ENCODE results near the gene RPS6KA5. TPM values are rescaled to one million over a fixed set of nuclear protein-coding genes. Genes with fewer than 3 reads are reported as not detected.
A peak's percentile ranks its signal among the peaks of the same experiment; 100 is the strongest.

RPS6KA5 gene
- total and polyA plus RNA-seq, 9 of the 15 experiments (the other 6 are each of a cell fraction or from before 2014, with no cell fraction given) = 0.88 to 7.7 (median 4.7) TPM

DNA sequence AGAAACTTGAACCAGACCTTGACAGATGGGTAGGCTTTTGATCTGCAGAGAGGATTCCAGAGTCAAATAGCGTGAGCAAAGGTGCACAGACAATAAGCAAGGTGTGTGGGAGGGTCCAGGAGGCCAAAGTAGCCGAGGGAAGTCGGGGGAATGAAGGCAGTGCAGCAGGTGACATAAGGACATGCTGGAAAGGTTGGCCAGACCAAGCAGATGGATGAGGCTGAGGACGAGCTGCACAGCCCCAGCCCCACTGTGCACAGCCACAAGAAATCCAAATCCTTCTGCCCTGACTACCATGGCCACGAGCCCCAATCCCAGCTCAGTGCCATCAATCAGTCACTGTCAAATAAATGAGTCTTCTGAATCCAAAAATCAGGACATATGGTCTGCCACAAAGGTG lies 249.6 kb downstream of the RPS6KA5 start (continued):
- TF ChIP-seq ZNF589 (CRISPR knock-in tag; IDR thresholded peaks at IDR 0.05; ENCODE audit: low read depth) = no peak
- TF ChIP-seq TGIF2 (CRISPR knock-in tag; IDR thresholded peaks at IDR 0.05) = no peak
- TF ChIP-seq, protein P1, sequence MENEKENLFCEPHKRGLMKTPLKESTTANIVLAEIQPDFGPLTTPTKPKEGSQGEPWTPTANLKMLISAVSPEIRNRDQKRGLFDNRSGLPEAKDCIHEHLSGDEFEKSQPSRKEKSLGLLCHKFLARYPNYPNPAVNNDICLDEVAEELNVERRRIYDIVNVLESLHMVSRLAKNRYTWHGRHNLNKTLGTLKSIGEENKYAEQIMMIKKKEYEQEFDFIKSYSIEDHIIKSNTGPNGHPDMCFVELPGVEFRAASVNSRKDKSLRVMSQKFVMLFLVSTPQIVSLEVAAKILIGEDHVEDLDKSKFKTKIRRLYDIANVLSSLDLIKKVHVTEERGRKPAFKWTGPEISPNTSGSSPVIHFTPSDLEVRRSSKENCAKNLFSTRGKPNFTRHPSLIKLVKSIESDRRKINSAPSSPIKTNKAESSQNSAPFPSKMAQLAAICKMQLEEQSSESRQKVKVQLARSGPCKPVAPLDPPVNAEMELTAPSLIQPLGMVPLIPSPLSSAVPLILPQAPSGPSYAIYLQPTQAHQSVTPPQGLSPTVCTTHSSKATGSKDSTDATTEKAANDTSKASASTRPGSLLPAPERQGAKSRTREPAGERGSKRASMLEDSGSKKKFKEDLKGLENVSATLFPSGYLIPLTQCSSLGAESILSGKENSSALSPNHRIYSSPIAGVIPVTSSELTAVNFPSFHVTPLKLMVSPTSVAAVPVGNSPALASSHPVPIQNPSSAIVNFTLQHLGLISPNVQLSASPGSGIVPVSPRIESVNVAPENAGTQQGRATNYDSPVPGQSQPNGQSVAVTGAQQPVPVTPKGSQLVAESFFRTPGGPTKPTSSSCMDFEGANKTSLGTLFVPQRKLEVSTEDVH (IDR thresholded peaks at IDR 0.05; ENCODE audit: low read depth, partially characterized antibody) = no peak
- TF ChIP-seq, protein P2, sequence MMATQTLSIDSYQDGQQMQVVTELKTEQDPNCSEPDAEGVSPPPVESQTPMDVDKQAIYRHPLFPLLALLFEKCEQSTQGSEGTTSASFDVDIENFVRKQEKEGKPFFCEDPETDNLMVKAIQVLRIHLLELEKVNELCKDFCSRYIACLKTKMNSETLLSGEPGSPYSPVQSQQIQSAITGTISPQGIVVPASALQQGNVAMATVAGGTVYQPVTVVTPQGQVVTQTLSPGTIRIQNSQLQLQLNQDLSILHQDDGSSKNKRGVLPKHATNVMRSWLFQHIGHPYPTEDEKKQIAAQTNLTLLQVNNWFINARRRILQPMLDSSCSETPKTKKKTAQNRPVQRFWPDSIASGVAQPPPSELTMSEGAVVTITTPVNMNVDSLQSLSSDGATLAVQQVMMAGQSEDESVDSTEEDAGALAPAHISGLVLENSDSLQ (IDR thresholded peaks at IDR 0.05) = peak; percentile 58
- TF ChIP-seq, protein P3, sequence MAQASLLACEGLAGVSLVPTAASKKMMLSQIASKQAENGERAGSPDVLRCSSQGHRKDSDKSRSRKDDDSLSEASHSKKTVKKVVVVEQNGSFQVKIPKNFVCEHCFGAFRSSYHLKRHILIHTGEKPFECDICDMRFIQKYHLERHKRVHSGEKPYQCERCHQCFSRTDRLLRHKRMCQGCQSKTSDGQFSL (CRISPR knock-in tag; IDR thresholded peaks at IDR 0.05) = no peak
- TF ChIP-seq, protein P3 (tag; IDR thresholded peaks at IDR 0.05) = no peak
- TF ChIP-seq MEIS2 (IDR thresholded peaks at IDR 0.05; ENCODE audit: partially characterized antibody) = peak; percentile 64
- no peak for TF ChIP-seq MED1 (CRISPR knock-in tag; IDR thresholded peaks at IDR 0.05; ENCODE audit: borderline replicate concordance)
- no peak for TF ChIP-seq ZNF280B (CRISPR knock-in tag; IDR thresholded peaks at IDR 0.05)
- TF ChIP-seq ZNF431 (CRISPR knock-in tag; IDR thresholded peaks at IDR 0.05) = no peak
- TF ChIP-seq, protein P4, sequence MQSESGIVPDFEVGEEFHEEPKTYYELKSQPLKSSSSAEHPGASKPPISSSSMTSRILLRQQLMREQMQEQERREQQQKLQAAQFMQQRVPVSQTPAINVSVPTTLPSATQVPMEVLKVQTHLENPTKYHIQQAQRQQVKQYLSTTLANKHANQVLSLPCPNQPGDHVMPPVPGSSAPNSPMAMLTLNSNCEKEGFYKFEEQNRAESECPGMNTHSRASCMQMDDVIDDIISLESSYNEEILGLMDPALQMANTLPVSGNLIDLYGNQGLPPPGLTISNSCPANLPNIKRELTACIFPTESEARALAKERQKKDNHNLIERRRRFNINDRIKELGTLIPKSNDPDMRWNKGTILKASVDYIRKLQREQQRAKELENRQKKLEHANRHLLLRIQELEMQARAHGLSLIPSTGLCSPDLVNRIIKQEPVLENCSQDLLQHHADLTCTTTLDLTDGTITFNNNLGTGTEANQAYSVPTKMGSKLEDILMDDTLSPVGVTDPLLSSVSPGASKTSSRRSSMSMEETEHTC (IDR thresholded peaks at IDR 0.05) = no peak
